GM19023 (cell line): Measurements from ENCODE around the gene SLC6A15.

Source experiments
- ATAC-seq: cut with Tn5 transposase; IDR thresholded peaks from one replicate; pipeline ENCODE4 v1.9.1; 2021; ENCODE audit warnings: mild to moderate bottlenecking, moderate library complexity; ENCODE audit not compliant: unreplicated experiment

Gene SLC6A15

DNA sequence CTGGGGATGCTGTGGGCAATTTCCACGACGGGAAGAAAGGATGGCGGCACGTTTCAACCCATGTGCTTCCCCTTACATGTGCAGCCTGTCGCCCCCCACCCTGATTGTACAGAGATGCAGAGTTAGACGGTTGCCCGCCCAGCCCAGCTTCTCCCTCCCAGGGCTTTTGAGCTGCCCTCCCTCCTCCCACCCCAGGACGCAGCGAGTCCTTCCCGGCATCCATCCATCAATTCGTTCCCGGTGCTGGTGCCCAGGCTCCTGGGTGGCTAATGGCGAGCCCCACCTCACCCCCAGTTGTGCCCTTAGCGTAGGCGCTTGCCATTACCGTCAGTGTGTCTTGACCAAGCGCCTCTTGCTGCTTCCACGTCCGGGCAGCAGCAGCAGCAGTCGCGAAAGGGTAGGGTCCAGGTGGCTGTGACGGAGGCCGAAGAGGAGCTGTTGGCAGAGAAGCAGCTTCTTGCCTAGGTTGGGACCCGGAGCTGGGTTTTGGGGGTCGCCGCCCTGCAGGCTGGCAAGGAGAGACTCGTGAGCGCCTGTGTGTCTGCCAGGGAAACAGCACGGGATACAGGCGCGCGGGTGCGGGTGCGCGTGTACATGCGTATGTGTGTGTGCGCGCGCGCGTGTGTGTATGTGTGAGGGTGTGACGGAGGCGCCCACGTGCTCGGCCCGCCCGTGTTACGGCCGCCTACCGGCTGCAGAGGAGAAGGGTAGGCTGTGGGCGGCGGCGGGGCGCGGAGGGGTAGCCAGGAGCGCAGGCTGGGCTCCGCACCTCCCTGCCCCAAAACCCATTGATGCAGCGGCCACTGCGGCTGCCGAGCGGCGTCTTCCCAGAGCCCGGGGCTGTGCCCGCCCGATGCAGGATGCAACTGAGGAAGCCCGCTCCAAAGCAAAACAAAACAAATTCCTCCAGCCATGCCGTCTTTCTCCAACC lies at the start of gene SLC6A15:
Gene SLC6A15, minus strand, starts transcription at position 602 of the 931 bp plus-strand sequence. CDS start 20,679 bp downstream, outside the sequence.
- no peak for ATAC-seq

DNA sequence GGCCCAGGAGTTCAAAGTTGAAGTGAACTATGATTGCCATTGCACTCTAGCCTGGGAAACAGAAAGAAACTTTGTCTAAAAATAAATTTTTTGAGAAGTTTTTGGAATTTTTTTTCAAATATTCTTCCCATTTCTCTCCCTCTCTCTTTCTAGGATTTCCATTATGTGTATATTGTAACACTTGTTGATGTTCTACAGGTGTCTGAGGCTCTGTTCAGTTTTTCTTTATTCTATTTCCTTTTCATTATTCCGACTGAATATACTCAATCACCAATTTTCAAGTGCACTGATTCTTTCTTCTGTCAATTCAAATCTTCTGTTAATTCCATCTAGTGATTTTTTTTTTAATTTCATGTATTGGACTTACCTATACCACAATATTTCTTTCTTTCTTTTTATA lies 48.3 kb upstream of the SLC6A15 start:
- ATAC-seq: no peak

DNA sequence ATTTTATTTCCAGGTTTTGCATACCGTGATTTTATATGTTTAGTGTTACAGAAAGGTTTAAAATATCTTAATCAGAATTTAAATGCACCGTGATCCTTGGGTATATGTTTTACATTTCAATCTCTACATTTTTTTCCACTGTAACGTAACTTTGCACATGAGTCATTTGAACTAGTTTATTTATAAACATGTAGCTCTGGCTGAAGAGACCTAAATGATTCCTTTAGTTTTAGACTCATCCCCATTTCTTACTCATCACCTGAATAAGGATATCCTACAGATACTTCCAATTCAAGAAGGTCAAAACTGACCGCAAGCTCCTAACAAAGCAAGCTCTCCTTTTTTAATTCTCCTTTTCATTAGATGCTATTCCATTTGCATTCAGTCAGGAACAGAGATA lies 42.7 kb upstream of the SLC6A15 start:
- ATAC-seq: no peak

DNA sequence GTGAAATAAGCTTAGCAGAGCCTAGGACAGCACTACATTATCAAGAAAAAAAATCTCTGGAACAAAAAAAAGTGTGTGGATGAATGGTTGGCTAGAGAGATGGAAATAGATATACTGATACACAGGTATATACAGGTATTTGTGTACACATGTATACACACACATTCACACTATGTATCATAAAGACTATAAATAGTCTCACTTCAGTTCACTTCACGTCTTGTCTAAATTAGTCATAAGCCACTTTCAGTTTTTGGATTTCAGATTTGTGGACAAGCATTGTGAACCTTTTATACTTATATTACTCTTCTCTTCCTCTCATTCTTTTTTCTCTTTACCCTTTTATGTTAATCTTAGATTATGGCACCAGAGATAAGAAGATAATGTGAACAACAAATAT lies 41.8 kb upstream of the SLC6A15 start:
- ATAC-seq: no peak

DNA sequence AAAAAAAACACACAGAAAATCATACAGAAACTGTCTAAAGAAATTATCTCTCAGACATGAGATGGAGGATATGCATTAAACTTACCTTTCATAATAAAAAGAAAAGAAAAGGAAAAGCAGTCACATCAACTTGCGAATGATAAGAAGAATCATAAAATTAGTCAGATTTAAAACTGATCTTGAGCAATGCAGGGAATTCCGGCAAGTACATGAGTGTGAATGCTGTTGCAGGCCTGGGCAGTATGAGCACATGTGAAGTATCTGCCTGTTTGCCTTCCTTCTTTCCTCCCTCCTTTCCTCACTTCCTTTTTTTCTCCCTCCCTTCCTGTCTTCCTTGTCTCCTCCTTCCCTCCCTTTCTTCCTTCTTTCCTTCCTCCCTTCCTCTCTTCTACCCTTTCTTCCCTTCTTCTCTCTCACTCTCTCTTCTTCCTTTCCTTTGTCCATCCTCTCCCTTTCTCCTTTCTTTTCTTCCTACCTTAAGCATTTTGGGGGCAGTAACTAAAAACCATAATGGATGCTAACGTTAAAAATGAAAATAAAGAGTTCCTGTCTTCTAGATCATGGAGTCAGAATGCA lies 38.5 kb upstream of the SLC6A15 start:
- ATAC-seq: no peak

DNA sequence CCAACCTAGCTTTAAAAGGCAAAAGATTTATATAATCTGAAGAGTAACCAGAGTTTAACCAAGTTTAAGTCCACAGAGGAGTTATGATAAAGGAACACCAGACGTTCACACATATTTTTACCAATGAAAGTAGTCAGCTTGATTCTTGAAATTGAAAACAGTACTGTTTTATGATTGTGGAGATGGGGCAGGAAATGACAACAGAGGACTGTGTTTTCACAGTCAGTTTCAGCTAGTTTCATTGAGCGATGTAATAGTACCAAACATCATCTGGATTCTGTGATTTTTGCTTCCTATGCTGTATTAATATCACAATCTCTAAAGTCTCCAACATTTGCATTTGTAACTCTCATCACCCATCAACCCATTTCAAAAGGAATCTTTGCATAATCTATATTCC lies 34.2 kb upstream of the SLC6A15 start:
- no peak for ATAC-seq

DNA sequence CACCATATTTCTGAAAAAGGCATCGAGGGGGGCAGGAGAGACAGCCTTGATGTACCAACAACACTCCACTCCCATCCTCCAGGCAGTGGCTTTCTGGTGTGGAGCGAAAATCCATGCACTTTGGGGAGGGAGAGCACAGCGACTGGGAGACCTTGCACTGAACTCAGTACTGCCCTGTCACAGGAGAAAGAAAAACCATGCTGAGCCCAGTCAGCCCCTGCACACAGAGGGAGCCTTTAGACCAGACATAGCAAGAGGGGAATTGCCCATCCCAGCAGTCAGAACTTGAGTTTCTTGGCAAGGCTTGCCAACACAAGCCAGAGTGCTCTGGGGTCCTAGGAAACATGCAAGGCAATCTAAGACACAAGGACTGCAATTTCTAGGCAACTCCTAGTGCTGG lies 24.8 kb upstream of the SLC6A15 start:
- ATAC-seq: no peak

DNA sequence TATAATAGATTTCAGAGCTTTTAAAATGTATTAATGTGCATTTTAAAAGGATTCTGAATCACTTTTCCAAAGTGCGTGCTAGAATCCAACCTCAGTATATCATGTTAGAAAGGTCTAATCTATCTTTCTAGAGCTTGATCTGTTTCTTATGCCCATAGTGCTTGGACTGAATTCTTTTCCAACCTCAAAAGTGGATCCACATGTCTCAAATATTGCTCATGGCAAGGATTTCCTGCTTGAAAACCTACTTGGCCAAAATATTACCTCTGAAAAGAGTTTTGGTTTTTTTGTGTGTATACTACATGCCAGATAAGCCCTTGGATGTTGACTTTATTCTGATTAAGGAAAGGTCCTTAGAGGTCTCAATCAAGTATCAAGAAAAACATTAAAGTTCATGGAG lies 16.9 kb upstream of the SLC6A15 start:
- ATAC-seq: no peak

DNA sequence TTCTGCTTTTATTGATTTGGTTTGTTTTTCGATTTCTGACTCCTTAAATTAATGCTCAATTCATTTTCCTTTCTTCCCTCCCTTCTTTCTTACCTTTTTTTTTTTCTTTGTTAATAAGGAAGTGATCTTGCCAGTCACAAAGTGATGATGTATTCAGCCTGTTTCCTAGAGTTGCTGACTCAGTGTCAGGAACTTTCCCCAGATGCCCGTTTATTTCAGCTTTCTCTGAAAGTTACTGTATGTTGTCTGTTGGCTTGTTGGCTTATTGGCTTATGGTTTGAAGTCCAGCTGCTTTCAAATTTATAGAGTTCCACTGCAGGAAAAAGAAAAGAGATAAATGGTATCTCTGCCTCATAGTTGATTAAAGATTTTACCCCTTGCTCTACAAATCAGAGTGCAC lies 12.4 kb upstream of the SLC6A15 start:
- no peak for ATAC-seq

DNA sequence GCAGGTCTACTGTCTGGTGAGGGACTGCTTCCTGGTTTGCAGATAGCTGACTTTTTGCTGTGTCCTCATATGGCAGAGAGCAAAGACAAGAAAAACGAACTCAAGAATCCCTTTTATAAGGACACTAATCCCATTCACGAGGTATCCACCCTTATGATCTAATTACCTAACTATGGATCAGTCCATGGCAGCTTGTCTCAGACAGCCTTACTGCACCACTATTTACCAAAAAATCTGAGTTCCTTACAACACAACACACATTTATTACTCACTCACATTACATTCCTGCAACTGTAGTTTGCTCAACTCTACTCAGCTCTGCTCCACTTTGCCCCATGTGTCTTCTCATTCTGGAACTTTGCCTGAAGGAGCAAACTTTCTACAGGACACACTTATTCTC lies 10.1 kb upstream of the SLC6A15 start:
- ATAC-seq: no peak

DNA sequence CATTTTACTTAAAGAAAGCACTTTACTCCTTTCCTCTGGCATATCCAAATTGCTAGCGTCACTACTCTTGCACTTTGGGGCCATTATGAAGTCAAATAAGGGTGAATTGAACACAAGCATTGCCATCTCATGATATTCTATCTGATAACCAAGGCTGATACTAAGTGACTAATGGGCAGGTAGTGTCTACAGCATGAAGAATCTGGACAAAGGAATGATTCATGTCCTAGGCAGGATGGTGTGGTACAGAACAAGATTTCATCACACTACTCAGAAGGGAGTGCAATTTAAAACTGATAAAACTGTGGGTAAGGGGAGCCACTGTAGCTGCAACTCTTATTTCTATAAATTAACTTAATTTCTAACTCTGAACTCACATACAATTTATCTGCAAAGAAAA lies 7.7 kb upstream of the SLC6A15 start:
- no peak for ATAC-seq

DNA sequence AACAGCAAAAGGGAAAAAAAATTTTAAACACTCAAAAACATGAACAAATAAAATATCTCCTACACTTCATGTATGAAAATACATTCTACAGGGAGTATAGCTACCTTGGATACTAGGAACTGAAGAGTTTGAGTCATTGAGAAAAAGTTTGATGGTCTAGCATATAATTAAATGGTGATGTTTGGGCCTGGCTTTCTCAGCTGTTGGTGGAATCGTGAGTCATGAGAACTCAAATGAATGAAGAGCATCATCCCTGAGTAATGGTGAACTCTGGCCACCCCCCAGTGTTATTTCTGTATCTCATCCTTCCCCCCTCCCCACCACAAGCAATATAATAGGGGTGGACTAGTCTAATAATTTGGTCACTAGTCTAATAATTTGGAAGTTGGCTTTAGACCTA lies 6.7 kb upstream of the SLC6A15 start:
- no peak for ATAC-seq

DNA sequence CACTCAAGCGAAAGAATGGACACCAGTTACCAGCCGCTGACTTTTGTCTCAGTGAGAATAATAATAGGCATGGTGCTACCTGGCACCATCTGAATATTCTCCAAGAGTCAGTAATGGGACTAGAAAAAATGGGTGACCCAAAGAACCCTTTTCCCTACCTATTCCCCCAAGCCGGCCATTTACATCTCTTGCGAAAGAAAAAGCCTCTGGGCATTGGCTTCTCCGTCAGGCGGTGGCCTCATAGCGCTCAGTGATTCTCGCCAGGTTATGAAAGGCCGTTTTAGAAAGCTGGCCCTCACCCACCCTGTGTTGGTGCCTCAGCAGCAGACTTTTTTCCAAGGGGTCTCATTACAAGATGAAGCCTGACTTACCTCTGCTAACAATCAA lies 523 bp upstream of the SLC6A15 start:
- ATAC-seq: no peak

DNA sequence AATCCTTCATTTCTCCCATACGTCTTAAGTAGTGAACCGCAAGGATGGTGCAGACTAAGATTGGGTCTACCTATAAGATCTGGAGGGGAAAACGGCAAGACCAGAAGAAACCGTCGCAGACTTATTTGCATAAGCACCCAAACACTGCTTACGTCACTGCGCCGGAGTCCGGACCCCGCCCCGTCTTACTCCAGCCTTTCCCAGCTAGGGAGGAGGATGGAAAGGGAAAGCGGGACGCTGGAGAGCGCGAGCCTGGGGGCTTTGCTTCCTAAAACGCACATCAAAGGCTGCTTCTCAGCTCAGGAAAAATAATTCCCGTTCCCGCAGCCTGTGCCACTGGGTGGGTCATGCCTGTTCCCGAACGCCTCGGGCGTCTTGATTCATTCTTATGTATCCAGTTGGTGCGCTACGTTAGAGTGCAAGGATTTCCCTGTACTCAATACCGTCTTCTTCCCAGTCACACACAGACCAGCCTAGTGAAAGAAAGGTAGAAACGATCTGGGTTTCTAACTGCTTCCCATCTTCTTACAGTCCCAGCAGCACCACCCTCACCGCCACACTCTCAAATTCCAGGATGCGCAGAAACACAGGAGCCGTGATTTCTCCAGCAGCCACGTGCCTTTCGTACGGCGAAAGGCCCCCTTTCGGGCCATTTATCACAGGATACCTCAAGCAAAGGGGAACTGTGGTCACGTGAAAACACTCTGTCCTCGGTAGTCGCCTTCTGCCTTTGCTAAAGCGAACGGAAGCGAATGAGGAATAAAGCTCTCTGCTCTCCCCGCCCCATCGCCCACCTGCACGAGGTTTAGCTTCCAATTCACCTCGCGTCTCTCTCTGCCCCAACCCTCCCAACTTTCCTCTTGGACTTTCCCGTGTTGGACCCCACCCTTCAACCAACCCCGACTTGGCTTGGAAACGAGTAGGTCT lies 1.1 kb downstream of the SLC6A15 start:
- no peak for ATAC-seq

DNA sequence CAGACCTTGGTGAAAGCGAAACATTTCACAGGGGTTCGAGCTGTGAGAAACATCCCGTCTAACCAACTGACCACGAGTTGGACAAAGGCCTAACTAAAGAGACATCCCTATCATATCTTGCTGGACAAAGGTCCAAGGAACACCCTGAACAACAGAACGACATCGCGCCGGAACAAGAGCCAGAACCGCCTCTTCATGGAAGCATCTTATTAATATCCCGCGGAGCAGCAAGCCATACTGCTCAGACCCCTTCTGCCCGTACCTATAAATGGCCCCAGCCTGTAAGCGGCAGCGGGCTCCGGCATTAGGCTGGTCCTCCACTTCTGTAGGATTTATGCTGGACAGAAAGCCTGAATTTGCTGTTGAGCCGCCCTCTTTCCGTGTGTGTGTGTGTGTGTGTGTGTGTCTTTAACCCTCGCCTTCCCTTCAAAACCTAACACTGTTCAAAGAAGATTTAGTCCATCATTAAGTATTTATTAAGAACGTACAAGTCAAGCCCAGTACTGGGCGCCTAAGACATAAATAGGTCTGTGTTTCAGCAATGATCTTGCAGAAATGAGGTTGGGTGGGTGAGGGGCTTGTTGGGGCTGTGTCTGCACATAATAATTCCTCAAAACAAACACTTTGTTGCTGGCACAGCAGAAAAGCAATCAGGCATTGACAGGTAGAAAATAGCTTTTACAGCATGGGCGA lies 1.9 kb downstream of the SLC6A15 start:
- no peak for ATAC-seq

DNA sequence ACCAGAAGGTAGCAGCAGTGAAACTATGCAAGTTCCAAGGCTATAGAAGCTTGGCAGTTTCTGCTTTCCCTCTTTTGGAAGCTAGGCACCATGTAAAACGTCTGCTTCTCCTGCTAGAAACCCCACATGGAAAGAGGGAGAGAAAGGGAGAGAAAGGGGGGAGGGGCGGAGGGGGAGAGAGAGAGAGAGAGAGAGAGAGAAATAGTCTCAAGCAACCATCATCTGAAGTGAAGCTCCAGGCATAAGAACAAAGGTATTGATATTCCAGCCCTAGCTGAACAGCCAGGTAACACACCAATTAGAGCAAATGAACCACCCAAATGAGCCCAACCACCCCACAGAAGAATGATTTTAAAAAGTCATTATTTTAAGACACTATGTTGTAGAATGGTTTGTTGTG lies 8.5 kb downstream of the SLC6A15 start:
- ATAC-seq: no peak

DNA sequence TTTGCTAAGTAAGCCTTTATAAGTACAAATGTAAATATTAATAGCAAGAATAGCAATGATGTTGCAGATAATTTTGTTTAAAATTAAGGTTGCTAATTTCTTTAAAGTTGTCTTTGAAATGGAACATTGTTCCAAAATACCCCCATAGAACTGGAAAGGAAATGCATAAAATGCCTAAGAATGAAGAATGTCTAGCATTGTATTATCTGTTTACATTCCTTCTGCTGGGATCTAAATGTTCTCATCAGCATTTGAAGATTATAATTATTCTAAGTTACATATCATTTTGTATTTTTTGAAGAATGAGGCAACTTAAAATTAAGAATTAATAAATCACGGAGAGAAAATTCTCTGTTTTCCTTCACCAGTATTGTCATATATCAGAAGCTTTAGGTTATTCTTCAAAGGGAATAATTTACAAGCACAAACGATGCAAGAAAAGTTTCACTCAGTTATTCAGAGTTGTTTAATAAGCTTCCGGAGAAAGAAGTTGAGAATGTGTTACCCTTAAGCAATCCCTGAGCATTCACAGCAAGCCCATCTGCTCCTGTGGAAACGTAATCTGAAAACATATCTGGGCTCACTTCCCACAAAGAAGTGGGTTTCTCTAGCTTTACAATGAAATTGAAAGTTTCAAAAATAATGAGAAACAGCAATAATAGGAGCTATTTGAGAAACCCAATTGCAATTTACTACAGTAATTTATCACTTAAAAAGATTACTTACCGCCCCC lies 21.3 kb downstream of the SLC6A15 start:
- no peak for ATAC-seq

DNA sequence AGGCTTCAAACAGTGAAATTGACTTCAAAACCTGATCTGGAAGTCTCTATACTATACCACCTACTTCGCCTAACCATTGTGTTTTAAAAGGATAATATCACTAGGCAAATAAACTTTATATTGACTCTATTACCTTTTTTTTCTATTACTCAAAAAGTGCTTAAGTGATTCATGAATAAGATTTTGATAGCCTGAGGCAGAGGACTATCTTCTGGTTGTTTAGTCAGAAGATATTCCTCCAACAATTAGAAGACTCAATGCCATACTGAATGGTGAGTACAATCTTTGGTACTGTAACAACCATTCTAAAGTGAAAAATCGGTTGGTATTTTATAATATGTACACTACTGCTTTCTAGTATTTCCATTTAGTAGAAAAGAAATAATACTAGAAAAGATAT lies 22.8 kb downstream of the SLC6A15 start:
- no peak for ATAC-seq

DNA sequence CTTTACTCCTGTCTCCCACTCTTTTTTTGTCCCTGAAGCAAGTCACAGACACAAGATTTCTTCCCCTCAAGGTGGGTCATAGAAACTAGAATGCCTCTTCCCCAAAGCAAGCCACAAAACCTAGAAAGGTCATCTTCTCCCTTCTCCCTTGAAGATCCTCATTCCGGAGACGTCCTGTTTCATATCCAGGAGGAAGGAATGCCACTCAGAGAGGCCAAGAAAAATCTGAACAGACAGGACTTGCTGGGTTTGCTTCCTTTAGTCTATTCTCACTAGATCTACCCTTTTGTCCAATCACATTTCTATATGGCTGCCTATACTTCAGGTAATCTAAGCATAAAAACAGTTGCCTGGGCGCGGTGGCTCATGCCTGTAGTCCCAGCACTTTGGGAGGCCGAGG lies 23.7 kb downstream of the SLC6A15 start:
- ATAC-seq: no peak

DNA sequence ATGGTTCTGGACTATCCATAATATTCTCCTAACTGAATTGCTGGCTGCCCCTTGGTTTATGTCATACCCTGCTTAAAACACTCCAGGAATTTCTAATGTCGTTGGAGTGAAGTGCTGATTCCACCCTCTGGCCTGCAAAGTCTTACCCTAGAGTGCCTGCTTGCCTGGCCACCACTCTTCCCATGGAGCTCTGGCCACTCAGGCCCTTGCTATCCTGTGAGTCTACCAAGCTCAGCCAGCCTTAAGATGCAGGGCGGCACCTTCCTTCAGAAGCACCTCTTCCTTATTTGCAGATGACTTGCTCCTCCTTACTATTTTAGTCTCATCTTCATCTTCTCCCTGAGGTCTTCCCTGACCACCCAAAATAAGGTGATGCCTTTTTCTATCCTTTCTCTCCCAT lies 35.3 kb downstream of the SLC6A15 start:
- no peak for ATAC-seq
